ENCODE results near the gene DENND1A. TPM values are rescaled to one million over a fixed set of nuclear protein-coding genes. Genes with fewer than 3 reads are reported as not detected.
"Not testable (repeated sequence)": the region's sequence is repeated elsewhere in the genome, so short reads cannot be mapped to it uniquely, and the experiment has no call there.

DENND1A gene, protein sequence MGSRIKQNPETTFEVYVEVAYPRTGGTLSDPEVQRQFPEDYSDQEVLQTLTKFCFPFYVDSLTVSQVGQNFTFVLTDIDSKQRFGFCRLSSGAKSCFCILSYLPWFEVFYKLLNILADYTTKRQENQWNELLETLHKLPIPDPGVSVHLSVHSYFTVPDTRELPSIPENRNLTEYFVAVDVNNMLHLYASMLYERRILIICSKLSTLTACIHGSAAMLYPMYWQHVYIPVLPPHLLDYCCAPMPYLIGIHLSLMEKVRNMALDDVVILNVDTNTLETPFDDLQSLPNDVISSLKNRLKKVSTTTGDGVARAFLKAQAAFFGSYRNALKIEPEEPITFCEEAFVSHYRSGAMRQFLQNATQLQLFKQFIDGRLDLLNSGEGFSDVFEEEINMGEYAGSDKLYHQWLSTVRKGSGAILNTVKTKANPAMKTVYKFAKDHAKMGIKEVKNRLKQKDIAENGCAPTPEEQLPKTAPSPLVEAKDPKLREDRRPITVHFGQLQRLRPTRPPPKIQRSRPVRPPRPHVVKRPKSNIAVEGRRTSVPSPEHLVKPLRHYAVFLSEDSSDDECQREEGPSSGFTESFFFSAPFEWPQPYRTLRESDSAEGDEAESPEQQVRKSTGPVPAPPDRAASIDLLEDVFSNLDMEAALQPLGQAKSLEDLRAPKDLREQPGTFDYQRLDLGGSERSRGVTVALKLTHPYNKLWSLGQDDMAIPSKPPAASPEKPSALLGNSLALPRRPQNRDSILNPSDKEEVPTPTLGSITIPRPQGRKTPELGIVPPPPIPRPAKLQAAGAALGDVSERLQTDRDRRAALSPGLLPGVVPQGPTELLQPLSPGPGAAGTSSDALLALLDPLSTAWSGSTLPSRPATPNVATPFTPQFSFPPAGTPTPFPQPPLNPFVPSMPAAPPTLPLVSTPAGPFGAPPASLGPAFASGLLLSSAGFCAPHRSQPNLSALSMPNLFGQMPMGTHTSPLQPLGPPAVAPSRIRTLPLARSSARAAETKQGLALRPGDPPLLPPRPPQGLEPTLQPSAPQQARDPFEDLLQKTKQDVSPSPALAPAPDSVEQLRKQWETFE
- 17.3 TPM for polyA plus RNA-seq (2013, experiment 1 of 2)
- polyA plus RNA-seq (2013, experiment 2 of 2): 18.7 TPM

DNA sequence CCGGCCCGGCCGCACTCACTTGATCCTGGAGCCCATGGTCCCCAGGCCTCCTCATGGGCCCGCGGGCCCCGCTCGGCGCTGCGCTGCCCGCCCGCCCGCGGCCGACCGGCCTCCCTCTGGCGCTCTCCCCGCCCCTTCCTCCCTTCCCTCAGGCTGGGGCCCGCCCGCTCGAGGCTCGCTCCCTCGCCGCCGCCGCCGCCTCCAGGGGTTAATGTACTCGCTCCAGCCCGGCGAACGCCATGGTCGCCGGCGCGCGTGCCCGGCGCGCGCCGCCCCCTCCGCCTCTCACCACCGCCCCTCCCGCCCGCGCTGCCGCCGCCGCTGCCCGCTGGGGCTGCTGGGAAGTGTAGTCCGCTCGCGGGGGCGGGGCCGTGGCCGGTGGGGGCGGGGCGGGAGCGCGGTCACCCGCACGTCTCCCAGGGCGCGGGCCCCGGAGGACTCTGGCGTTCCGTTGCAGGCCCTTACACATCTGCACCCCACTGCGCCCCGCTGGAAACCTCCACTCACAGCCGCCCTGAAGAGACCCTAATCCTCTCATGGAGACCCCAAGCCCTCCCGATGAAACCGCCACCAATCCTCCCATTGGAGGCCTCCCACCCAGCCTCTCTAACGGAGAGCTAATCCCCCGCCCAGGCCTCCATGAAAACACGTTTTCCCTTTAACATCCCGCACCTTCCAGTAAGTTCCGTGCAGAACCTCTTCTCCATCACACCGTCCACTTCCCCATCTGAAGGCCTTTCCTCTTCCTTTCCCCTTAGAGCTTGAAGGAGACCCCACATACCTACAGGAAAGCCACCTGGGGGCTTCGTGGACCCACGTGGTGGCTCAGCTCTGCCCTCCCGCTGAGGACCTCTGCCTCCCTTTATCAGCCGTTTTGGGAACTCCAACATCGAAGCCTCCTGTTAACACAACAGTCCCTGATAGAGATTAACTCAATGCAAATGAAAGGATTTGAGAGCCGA is at the start of gene DENND1A:
Gene DENND1A, minus strand, starts transcription at position 257 of the 962 bp plus-strand sequence. Its CDS starts 221 bp downstream, at position 36.
- Histone ChIP-seq H3K27ac (ENCODE audit: low read depth, low read length) (peak within 1 kb of the TSS; percentile 53; the same call in 1 of the 2 replicates), H3K9ac (ENCODE audit: low read depth, low read length) (peak within 1 kb of the TSS; percentile 53), H3K27me3 (ENCODE audit: insufficient read depth, low read length) (peaks cover 13% of the 10 kb centered on the region; the same call in 1 of the 2 replicates), H3K9me3 (ENCODE audit: insufficient read depth, low read depth, low read length) (no peaks in the 10 kb centered on the region), H3K36me3 (ENCODE audit: insufficient read depth, low read length) (no peaks in the 10 kb centered on the region), H3K4me3 (ENCODE audit: low read length) (peak within 1 kb of the TSS; percentile 71), H3K4me1 (ENCODE audit: insufficient read depth, low read length) (peaks cover 40% of the 10 kb centered on the region)
- 6% methylated on average over 83 of the region's 83 CpGs for WGBS

DNA sequence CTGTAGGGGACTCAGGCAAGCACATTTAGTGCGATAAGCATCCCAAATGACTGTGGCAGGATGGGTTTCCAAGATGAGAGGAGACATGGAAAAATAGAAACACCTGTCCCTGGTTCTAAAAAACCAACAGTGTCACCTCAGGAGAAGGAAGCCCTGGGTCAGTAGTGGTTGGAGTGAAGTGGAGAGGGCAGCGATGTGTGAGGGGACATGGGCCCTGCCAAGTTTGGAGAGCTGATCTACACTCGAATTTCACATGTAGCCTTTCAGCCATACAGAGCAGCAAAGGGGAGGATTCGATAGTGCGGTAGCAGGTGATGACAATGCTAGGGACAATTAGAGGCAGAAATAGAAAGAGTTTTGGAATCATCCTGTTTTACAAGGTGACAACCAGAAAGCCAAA is 49.1 kb upstream of the DENND1A start:
- 96% methylated on average over 4 of the region's 5 CpGs for WGBS
- Histone ChIP-seq H3K27ac (ENCODE audit: low read depth, low read length) (no peak overlapping the region), H3K36me3 (ENCODE audit: insufficient read depth, low read length) (no peaks in the 10 kb centered on the region), H3K9me3 (ENCODE audit: insufficient read depth, low read depth, low read length) (no peaks in the 10 kb centered on the region), H3K9ac (ENCODE audit: low read depth, low read length) (no peak overlapping the region), H3K4me1 (ENCODE audit: insufficient read depth, low read length) (no peaks in the 10 kb centered on the region), H3K27me3 (ENCODE audit: insufficient read depth, low read length) (peaks cover 41% of the 10 kb centered on the region), H3K4me3 (ENCODE audit: low read length) (no peak overlapping the region)

DNA sequence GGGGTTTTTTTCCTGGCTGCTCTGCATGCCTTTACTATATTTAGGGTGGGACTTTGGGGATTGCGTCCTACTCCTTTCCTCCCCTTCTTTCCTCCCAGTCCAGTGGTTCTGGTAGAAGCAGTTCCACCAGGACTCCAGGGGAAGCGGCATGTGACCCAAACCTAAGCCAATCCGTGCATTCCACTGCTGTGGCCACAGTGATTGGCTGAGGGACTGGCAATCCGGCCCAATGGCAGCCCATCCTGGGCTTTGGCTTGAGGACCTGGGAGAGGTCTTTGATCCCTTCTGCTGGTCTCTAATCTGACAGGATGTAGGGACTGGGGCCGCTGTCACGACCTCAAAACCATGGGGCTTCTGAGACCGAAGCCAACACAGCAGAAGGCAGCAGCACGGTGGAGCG is 46.7 kb upstream of the DENND1A start:
- Histone ChIP-seq H3K9me3 (ENCODE audit: insufficient read depth, low read depth, low read length) (0 out of 2 replicates have a peak, but pooled peaks cover 10% of the 10 kb centered on the region), H3K27me3 (ENCODE audit: insufficient read depth, low read length) (peaks cover 27% of the 10 kb centered on the region)
- 60% methylated on average over 1 of the region's 9 CpGs for WGBS
- not testable (repeated sequence) for H3K9ac ChIP-seq (ENCODE audit: low read depth, low read length); H3K4me1 ChIP-seq (ENCODE audit: insufficient read depth, low read length); H3K36me3 ChIP-seq (ENCODE audit: insufficient read depth, low read length); H3K27ac ChIP-seq (ENCODE audit: low read depth, low read length); H3K4me3 ChIP-seq (ENCODE audit: low read length)

DNA sequence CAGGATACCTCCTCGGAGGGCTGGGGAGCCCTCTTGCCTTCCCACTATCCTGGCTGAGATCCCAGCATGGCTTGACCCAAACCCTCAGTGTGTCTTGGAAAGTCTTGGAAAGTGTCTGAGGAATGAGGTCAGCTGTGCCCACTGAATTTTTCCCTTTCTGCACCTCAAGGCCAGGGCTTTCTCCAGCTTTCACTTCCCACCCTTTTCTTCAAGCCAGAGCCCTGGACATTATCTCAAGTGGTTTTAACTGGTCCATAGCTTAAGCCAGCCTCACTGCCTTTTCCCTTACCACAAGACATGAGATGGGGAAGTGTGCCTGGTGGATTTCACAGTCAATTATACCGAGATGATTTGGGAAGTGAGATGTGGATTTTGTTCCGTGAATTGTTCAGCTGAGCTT is 45.9 kb upstream of the DENND1A start:
- H3K27ac ChIP-seq (ENCODE audit: low read depth, low read length): no peak overlapping the region
- no peaks in the 10 kb centered on the region for H3K4me1 ChIP-seq (ENCODE audit: insufficient read depth, low read length)
- 93% methylated on average over 3 of the region's 3 CpGs for WGBS
- H3K27me3 ChIP-seq (ENCODE audit: insufficient read depth, low read length): peaks cover 20% of the 10 kb centered on the region
- H3K36me3 ChIP-seq (ENCODE audit: insufficient read depth, low read length): no peaks in the 10 kb centered on the region
- H3K4me3 ChIP-seq (ENCODE audit: low read length): no peak overlapping the region
- H3K9ac ChIP-seq (ENCODE audit: low read depth, low read length): no peak overlapping the region
- 0 out of 2 replicates have a peak, but pooled peaks cover 10% of the 10 kb centered on the region for H3K9me3 ChIP-seq (ENCODE audit: insufficient read depth, low read depth, low read length)

DNA sequence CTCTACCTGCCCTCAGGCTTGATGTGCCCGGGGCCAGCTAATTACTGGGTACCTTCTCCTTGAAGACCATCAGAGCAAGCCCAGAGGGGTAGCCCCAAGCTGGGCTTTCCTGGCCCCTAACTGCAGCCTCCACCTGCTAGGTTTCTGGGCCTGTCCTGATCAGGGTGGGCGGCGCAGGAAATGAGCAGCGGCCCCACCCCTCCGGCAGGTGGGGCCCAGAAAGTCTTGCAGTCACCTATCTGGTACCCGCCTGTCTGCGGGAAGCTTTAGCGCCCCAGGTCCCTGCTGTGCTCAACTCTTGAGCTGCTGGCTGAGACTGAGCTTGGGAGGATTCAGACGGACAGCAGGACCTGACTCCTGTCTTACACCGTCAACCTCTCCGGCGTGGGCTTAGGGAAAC is 44.5 kb upstream of the DENND1A start:
- H3K27me3 ChIP-seq (ENCODE audit: insufficient read depth, low read length): peaks cover 9% of the 10 kb centered on the region
- H3K27ac ChIP-seq (ENCODE audit: low read depth, low read length): no peak overlapping the region
- 0 out of 2 replicates have a peak, but pooled peaks cover 10% of the 10 kb centered on the region for H3K9me3 ChIP-seq (ENCODE audit: insufficient read depth, low read depth, low read length)
- no peaks in the 10 kb centered on the region for H3K36me3 ChIP-seq (ENCODE audit: insufficient read depth, low read length)
- H3K4me1 ChIP-seq (ENCODE audit: insufficient read depth, low read length): no peaks in the 10 kb centered on the region
- 80% methylated on average over 12 of the region's 12 CpGs for WGBS
- no peak overlapping the region for H3K4me3 ChIP-seq (ENCODE audit: low read length)
- H3K9ac ChIP-seq (ENCODE audit: low read depth, low read length): no peak overlapping the region

DNA sequence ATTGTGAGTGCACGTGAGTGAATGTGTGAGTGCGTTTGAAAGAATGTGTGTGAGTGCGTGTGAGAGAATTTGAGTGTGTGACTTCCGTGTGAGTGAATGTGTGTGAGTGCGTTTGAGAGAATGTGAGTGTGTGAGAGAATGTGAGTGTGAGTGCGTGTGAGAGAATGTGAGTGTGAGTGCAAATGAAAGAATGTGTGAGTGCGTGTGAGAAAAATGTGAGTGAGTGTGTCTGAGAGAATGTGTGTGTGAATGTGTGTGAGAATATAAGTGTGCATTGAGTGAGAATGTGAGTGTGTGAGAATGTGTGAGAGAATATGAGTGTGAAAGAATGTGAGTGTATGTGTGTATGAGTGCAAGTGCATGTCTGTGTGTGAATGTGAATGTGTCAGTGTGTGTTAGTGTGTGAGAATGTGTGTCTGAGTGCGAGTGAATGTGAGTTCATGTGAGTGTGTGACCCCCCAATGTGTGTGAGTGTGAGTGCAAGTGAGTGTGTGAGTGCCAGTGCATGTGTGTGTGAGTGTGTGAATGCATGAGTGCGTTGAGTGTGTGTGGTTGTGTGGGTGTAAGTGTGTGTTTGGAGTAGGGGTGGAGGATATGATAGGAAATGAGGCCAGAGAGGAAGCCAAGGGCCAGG is 43.8 kb upstream of the DENND1A start:
- WGBS: 92% methylated on average over 9 of the region's 9 CpGs
- Histone ChIP-seq H3K9me3 (ENCODE audit: insufficient read depth, low read depth, low read length) (0 out of 2 replicates have a peak, but pooled peaks cover 10% of the 10 kb centered on the region), H3K27me3 (ENCODE audit: insufficient read depth, low read length) (peaks cover 3% of the 10 kb centered on the region; the same call in 1 of the 2 replicates), H3K4me3 (ENCODE audit: low read length) (no peak overlapping the region), H3K27ac (ENCODE audit: low read depth, low read length) (no peak overlapping the region), H3K4me1 (ENCODE audit: insufficient read depth, low read length) (no peaks in the 10 kb centered on the region), H3K9ac (ENCODE audit: low read depth, low read length) (no peak overlapping the region), H3K36me3 (ENCODE audit: insufficient read depth, low read length) (no peaks in the 10 kb centered on the region)

DNA sequence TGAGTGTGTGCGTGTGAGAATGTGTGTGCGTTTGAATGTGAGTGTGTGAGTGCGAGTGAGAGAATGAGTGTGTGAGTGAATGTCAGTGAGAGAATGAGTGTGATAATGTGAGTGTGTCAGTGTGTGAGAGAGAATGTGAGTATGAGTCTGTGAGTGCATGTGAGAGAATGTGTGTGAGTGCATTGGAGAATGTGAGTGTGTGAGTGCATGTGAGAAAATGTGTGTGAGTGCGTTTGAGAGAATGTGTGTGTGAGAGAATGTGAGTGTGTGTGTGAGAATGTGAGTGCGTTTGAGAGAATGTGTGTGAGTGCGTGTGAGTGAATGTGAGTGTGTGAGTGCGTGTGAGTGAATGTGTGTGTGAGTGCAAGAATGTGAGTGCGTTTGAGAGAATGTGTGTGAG is 42.7 kb upstream of the DENND1A start:
- no peak overlapping the region for H3K27ac ChIP-seq (ENCODE audit: low read depth, low read length)
- no peaks in the 10 kb centered on the region for H3K4me1 ChIP-seq (ENCODE audit: insufficient read depth, low read length)
- no peak overlapping the region for H3K9ac ChIP-seq (ENCODE audit: low read depth, low read length)
- 0 out of 2 replicates have a peak, but pooled peaks cover 10% of the 10 kb centered on the region for H3K9me3 ChIP-seq (ENCODE audit: insufficient read depth, low read depth, low read length)
- peaks cover 3% of the 10 kb centered on the region; the same call in 1 of the 2 replicates for H3K27me3 ChIP-seq (ENCODE audit: insufficient read depth, low read length)
- 93% methylated on average over 8 of the region's 8 CpGs for WGBS
- no peaks in the 10 kb centered on the region for H3K36me3 ChIP-seq (ENCODE audit: insufficient read depth, low read length)
- no peak overlapping the region for H3K4me3 ChIP-seq (ENCODE audit: low read length)

DNA sequence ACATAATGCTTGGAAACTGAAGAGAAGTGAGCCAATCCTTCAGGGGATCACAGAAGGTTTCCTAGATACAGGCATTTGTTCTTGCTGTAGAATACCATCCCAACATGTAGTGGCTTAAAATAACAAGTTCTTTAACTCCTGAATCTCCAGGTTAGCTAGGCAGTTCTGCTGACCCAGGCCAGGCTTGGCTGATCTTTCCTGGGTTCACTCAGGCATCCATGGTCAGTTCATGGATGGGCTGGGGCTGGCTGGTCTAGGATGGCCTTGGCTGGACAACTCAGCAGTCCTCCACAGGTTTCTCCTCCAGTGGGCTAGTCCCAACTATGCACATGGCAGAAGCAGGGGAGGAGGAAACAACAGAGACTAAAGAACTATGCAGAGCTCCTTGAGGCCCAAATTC is 37.4 kb upstream of the DENND1A start:
- H3K9me3 ChIP-seq (ENCODE audit: insufficient read depth, low read depth, low read length): 0 out of 2 replicates have a peak, but pooled peaks cover 5% of the 10 kb centered on the region
- no peaks in the 10 kb centered on the region for H3K36me3 ChIP-seq (ENCODE audit: insufficient read depth, low read length)
- no peaks in the 10 kb centered on the region; the same call in 1 of the 2 replicates for H3K4me1 ChIP-seq (ENCODE audit: insufficient read depth, low read length)
- peaks cover 3% of the 10 kb centered on the region; the same call in 1 of the 2 replicates for H3K27me3 ChIP-seq (ENCODE audit: insufficient read depth, low read length)
- no peak overlapping the region for H3K27ac ChIP-seq (ENCODE audit: low read depth, low read length)
- H3K4me3 ChIP-seq (ENCODE audit: low read length): no peak overlapping the region
- no peak overlapping the region for H3K9ac ChIP-seq (ENCODE audit: low read depth, low read length)

DNA sequence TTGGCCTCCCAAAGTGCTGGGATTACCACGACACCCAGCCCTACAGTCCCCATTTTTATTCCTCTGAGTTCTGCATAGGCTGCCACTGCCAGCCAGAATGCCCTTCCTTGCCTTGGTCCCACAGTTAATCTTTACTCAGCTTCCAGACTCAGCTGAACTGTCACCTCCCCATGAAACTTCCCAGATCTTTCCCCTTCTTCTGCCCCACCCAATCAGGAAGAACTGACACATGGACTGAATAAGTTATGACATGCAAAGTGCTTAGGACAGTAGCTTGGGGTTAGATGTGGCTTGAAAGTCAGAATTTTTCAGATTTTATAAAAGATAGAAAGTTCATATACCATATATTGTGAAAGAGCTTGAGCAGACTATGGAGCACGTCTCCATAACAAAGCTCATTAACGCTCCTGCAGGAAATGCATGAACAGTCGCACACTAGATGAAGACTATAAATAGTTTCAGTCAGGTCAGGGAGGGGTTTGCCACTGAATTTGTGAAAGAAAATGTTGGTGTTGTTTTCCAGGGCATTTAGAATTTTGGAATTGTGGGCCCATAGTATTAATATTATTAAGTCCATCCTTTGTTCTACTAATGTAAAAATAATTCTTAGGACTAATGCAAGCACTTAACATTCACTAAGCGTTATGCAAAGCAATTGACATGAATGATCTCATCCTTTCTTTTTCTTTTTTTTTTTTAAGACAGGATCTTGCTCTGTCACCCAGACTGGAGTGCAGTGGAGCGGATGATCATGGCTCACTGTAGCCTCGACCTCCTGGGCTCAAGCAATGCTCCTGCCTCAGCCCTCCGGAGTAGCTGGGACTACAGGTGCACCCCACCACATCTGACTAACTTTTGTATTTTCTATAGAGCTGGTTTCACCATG is 36.1 kb upstream of the DENND1A start:
- H3K27ac ChIP-seq (ENCODE audit: low read depth, low read length): no peak overlapping the region
- no peak overlapping the region for H3K9ac ChIP-seq (ENCODE audit: low read depth, low read length)
- H3K36me3 ChIP-seq (ENCODE audit: insufficient read depth, low read length): no peaks in the 10 kb centered on the region
- H3K9me3 ChIP-seq (ENCODE audit: insufficient read depth, low read depth, low read length): no peaks in the 10 kb centered on the region
- no peak overlapping the region for H3K4me3 ChIP-seq (ENCODE audit: low read length)
- H3K27me3 ChIP-seq (ENCODE audit: insufficient read depth, low read length): peaks cover 3% of the 10 kb centered on the region; the same call in 1 of the 2 replicates
- H3K4me1 ChIP-seq (ENCODE audit: insufficient read depth, low read length): no peaks in the 10 kb centered on the region; the same call in 1 of the 2 replicates
- WGBS: 87% methylated on average over 8 of the region's 8 CpGs
